Stomach (tissue), 9 donors: ENCODE data around the gene CA7. TPM values are rescaled to one million over a fixed set of nuclear protein-coding genes. Genes with fewer than 3 reads are reported as not detected.

Source experiments
- DNase-seq, 2 donors: peaks; one replicate each; pipeline versions ENCODE4 v3.0.0 to v3.0.0-alpha.2; 2013 to 2019
- H3K27ac ChIP-seq, 5 donors: fragments of 200-600 bp in 4 of 5; sonication (generic) in 4 of 5; one replicate each; pipeline ENCODE4 v1.5.1; 2013 to 2019; ENCODE audit warnings: mild to moderate bottlenecking in 1 of 5, moderate library complexity in 1 of 5
- H3K27me3 ChIP-seq, 3 donors: fragments of 200-600 bp; sonication (generic); one replicate each; pipeline ENCODE4 v1.5.1; 2017 to 2019; ENCODE audit warnings: mixed run types in 1 of 3
- H3K36me3 ChIP-seq, 4 donors: fragments of 200-600 bp; sonication (generic); 1 replicate in 3 of 4; 2 replicates in 1 of 4; pipeline ENCODE4 v1.5.1; 2016 to 2019
- H3K4me1 ChIP-seq, 4 donors: fragments of 200-600 bp; sonication (generic); one replicate each; pipeline ENCODE4 v1.5.1; 2016 to 2019
- H3K4me3 ChIP-seq, 4 donors: fragments of 200-600 bp; sonication (generic) in 3 of 4; one replicate each; pipeline ENCODE4 v1.5.1; 2016 to 2019; ENCODE audit warnings: mild to moderate bottlenecking in 1 of 4
- H3K9me3 ChIP-seq, 4 donors: fragments of 200-600 bp; sonication (generic); one replicate each; pipeline ENCODE4 v1.5.1; 2016 to 2019
- EP300 ChIP-seq: sonication (generic); formaldehyde crosslinking; IDR thresholded peaks from one replicate; pipeline ENCODE4 v1.6.1; 2017; ENCODE audit warnings: antibody characterized with exemption
- POLR2A ChIP-seq, 4 donors: fragments of 450-650 bp; IDR thresholded peaks; one replicate each; pipeline ENCODE4 v1.6.1; 2016; ENCODE audit warnings: antibody characterized with exemption in 4 of 4, control low read depth in 2 of 4, mild to moderate bottlenecking in 1 of 4, moderate library complexity in 1 of 4
- POLR2AphosphoS5 ChIP-seq, 3 donors: sonication (generic); formaldehyde crosslinking; IDR thresholded peaks; one replicate each; pipeline ENCODE4 v1.6.1; 2016; ENCODE audit warnings: antibody characterized with exemption in 3 of 3
- WGBS, 5 donors: extraction: QIAGEN DNeasy Blood & Tissue Kit in 3 of 5; methylation state at CpG; one replicate each; pipeline versions ENCODE4 v1.1.5 to v1.1.7; 2013 to 2018; 5-methylcytosine and 5-hydroxymethylcytosine counted together
- intact Hi-C: fragments of 100-400 bp; cut with DNase I; formaldehyde crosslinking; loops from one replicate; pipeline ENCODE4 v1.15.1; 2023; ENCODE audit warnings: low total_unique reads
- polyA plus RNA-seq, 3 donors: library from polyadenylated mRNA; stranded (reverse); fragments of 200-250 nt; gene quantifications; one replicate each; pipeline ENCODE4 v1.2.3, GENCODE V29; 2013
- total RNA-seq, 5 donors: library from RNA; depleted of rRNA; stranded (reverse); fragments of >200 nt; gene quantifications; one replicate each; pipeline versions ENCODE4 v1.1.0 to v1.2.3, GENCODE V29; 2014 to 2016
- TF ChIP-seq, protein P1 (sequence below), 7 experiments: fragments of 450-650 bp in 4 of 7; fragments of 200-600 bp in 3 of 7; sonication (generic) in 3 of 7; IDR thresholded peaks; one replicate each; pipeline ENCODE4 v1.5.1; 2016 to 2019; ENCODE audit warnings: antibody characterized with exemption in 7 of 7, control low read depth in 2 of 7, mild to moderate bottlenecking in 1 of 7
- donor health status: healthy with polysubstance abuse.
- donor health status: Bipolar disorder and iron deficiency.
- donor health status: healthy.

Gene CA7
- total and polyA plus RNA-seq, 8 donors: 0.10 to 27.8 (median 0.55) TPM; not detected in 5

GRCh38 chr16:66856184-66856730 lies 12.0 kb downstream of the CA7 start:
- H3K4me1 ChIP-seq: peaks cover 0 to 7% (median 0%) of the 10 kb centered on the region in 4 donors
- no peak for DNase-seq
- WGBS, 5 donors: 90 to 94% (median 93%) methylated on average over 6 of the region's 6 CpGs
- H3K27ac ChIP-seq: no peak overlapping the region
- no peaks in the 10 kb centered on the region for H3K36me3 ChIP-seq
- no peaks in the 10 kb centered on the region for H3K9me3 ChIP-seq
- H3K27me3 ChIP-seq: no peaks in the 10 kb centered on the region
- TF ChIP-seq, protein P1, sequence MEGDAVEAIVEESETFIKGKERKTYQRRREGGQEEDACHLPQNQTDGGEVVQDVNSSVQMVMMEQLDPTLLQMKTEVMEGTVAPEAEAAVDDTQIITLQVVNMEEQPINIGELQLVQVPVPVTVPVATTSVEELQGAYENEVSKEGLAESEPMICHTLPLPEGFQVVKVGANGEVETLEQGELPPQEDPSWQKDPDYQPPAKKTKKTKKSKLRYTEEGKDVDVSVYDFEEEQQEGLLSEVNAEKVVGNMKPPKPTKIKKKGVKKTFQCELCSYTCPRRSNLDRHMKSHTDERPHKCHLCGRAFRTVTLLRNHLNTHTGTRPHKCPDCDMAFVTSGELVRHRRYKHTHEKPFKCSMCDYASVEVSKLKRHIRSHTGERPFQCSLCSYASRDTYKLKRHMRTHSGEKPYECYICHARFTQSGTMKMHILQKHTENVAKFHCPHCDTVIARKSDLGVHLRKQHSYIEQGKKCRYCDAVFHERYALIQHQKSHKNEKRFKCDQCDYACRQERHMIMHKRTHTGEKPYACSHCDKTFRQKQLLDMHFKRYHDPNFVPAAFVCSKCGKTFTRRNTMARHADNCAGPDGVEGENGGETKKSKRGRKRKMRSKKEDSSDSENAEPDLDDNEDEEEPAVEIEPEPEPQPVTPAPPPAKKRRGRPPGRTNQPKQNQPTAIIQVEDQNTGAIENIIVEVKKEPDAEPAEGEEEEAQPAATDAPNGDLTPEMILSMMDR (IDR thresholded peaks at IDR 0.05): no peak
- TF ChIP-seq POLR2A (IDR thresholded peaks at IDR 0.05): no peak
- TF ChIP-seq POLR2AphosphoS5 (IDR thresholded peaks at IDR 0.05): no peak
- TF ChIP-seq EP300: no peak
- no peak overlapping the region for H3K4me3 ChIP-seq
- intact Hi-C loops: no loop called here

DNA sequence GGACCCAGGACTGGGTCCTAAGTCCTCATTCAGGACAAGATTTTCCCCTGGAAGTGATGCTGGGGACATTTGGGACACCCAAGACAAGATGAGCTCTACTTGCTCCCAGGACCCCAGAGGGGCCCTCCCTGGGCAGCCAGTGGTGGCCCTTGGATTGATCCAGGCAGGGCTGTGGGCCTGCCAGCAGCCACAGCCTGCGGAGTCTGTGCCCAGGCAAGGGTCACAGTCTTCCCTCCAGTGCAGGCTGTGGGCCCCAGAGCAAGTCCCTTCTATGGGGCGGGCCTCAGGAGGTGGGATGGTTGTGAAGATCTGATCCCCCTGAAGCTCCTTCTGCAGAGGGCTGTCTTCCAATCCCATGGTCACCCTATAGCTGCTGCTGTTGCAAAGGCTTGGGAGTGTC lies 12.6 kb downstream of the CA7 start:
- Histone ChIP-seq H3K4me1 (peaks cover 0 to 7% (median 0%) of the 10 kb centered on the region in 4 donors), H3K27ac (no peak overlapping the region), H3K9me3 (no peaks in the 10 kb centered on the region), H3K27me3 (no peaks in the 10 kb centered on the region), H3K4me3 (no peak overlapping the region), H3K36me3 (no peaks in the 10 kb centered on the region)
- intact Hi-C loops: no loop called here
- no peak for TF ChIP-seq POLR2A (IDR thresholded peaks at IDR 0.05)
- no peak for TF ChIP-seq EP300
- TF ChIP-seq POLR2AphosphoS5 (IDR thresholded peaks at IDR 0.05): no peak
- TF ChIP-seq, protein P1 (IDR thresholded peaks at IDR 0.05): no peak
- no peak for DNase-seq
- 96 to 100% (median 100%) methylated on average over 1 to 2 of the region's 2 CpGs for WGBS, 5 donors

GRCh38 chr16:66857437-66857836 lies 13.2 kb downstream of the CA7 start:
- 71 to 84% (median 81%) methylated on average over 6 of the region's 6 CpGs for WGBS, 5 donors
- H3K4me1 ChIP-seq: peaks cover 0 to 7% (median 0%) of the 10 kb centered on the region in 4 donors
- H3K4me3 ChIP-seq: no peak overlapping the region
- no peak for DNase-seq
- intact Hi-C loops: no loop called here
- no peak overlapping the region for H3K27ac ChIP-seq
- H3K9me3 ChIP-seq: no peaks in the 10 kb centered on the region
- TF ChIP-seq, protein P1 (IDR thresholded peaks at IDR 0.05): no peak
- TF ChIP-seq POLR2A (IDR thresholded peaks at IDR 0.05) (no peak), POLR2AphosphoS5 (IDR thresholded peaks at IDR 0.05) (no peak), EP300 (no peak)
- no peaks in the 10 kb centered on the region for H3K36me3 ChIP-seq
- H3K27me3 ChIP-seq: no peaks in the 10 kb centered on the region

- Histone ChIP-seq H3K27ac (no peak overlapping the region), H3K4me1 (peaks cover 0 to 7% (median 0%) of the 10 kb centered on the region in 4 donors), H3K27me3 (no peaks in the 10 kb centered on the region), H3K9me3 (no peaks in the 10 kb centered on the region), H3K36me3 (no peaks in the 10 kb centered on the region), H3K4me3 (no peak overlapping the region)
- WGBS, 5 donors: 39 to 56% (median 45%) methylated on average over 3 to 4 of the region's 4 CpGs
- peak in 1 of 2 donors; percentile 48 for DNase-seq
- no peak for TF ChIP-seq POLR2A (IDR thresholded peaks at IDR 0.05)
- TF ChIP-seq, protein P1 (IDR thresholded peaks at IDR 0.05): no peak
- no peak for TF ChIP-seq EP300
- TF ChIP-seq POLR2AphosphoS5 (IDR thresholded peaks at IDR 0.05): no peak
- intact Hi-C loops: no loop called here
These were observed 14.7 kb downstream of the CA7 start for GRCh38 chr16:66858740-66859396.
